Astrocyte (in vitro differentiated cells and primary cell): ENCODE measurements around the gene TMEM127. TPM values are rescaled to one million over a fixed set of nuclear protein-coding genes. Genes with fewer than 3 reads are reported as not detected.

Experiments used
- DNase-seq: peaks from one replicate; pipeline ENCODE4 v3.0.0-alpha.2; 2010; ENCODE audit warnings: low read depth
- FAIRE-seq: peaks from 2 replicates; lab custom pipeline; 2011; peaks lifted over from hg19 to GRCh38; lab: Jason Lieb, UNC
- H2AFZ ChIP-seq: 2 replicates; pipeline ENCODE4 v1.6.0; 2012; ENCODE audit warnings: low read depth, low read length, inconsistent platforms
- H3K27ac ChIP-seq: 2 replicates; pipeline ENCODE4 v1.5.1; 2011; ENCODE audit warnings: low read depth, low read length, inconsistent platforms
- H3K27me3 ChIP-seq: 2 replicates; pipeline ENCODE4 v1.6.0; 2011; ENCODE audit warnings: low read length, inconsistent platforms; ENCODE audit not compliant: insufficient read depth
- H3K36me3 ChIP-seq: 2 replicates; pipeline ENCODE4 v1.5.1; 2011; ENCODE audit warnings: low read length, inconsistent platforms; ENCODE audit not compliant: insufficient read depth
- H3K4me1 ChIP-seq: 2 replicates; pipeline ENCODE4 v1.5.1; 2011; ENCODE audit warnings: low read length, inconsistent platforms; ENCODE audit not compliant: insufficient read depth
- H3K4me2 ChIP-seq: 2 replicates; pipeline ENCODE4 v1.6.0; 2012; ENCODE audit warnings: low read length, inconsistent platforms
- H3K4me3 ChIP-seq: 2 replicates; pipeline ENCODE4 v1.5.1; 2011; ENCODE audit warnings: low read depth, mild to moderate bottlenecking, low read length, inconsistent platforms; ENCODE audit not compliant: insufficient read depth
- H3K79me2 ChIP-seq: 2 replicates; pipeline ENCODE4 v1.6.0; 2012; ENCODE audit warnings: mild to moderate bottlenecking, low read length, inconsistent platforms; ENCODE audit not compliant: insufficient read depth
- H3K9ac ChIP-seq: 2 replicates; pipeline ENCODE4 v1.6.0; 2012; ENCODE audit warnings: mild to moderate bottlenecking, low read length, inconsistent platforms
- H3K9me3 ChIP-seq: 2 replicates; pipeline ENCODE4 v1.5.1; 2012; ENCODE audit warnings: low read depth, mild to moderate bottlenecking, low read length, inconsistent platforms; ENCODE audit not compliant: insufficient read depth
- H4K20me1 ChIP-seq: 2 replicates; pipeline ENCODE4 v1.6.0; 2012; ENCODE audit warnings: low read length, inconsistent platforms; ENCODE audit not compliant: insufficient read depth
- H3K27ac Mint-ChIP-seq: one replicate; pipeline ENCODE4 v1.8.0; 2021; ENCODE audit warnings: mild to moderate bottlenecking, mixed read lengths; ENCODE audit not compliant: unreplicated experiment
- H3K27me3 Mint-ChIP-seq: one replicate; pipeline ENCODE4 v1.8.0; 2021; ENCODE audit warnings: low read depth, mixed read lengths; ENCODE audit not compliant: unreplicated experiment
- H3K36me3 Mint-ChIP-seq: one replicate; pipeline ENCODE4 v1.8.0; 2021; ENCODE audit warnings: low read depth, mixed read lengths; ENCODE audit not compliant: unreplicated experiment
- H3K4me1 Mint-ChIP-seq: one replicate; pipeline ENCODE4 v1.8.0; 2021; ENCODE audit warnings: low read depth, mixed read lengths; ENCODE audit not compliant: unreplicated experiment
- H3K4me3 Mint-ChIP-seq: one replicate; pipeline ENCODE4 v1.8.0; 2021; ENCODE audit warnings: mild to moderate bottlenecking, moderate library complexity, mixed read lengths; ENCODE audit not compliant: unreplicated experiment
- H3K9me3 Mint-ChIP-seq: one replicate; pipeline ENCODE4 v1.8.0; 2021; ENCODE audit warnings: mild to moderate bottlenecking, mixed read lengths; ENCODE audit not compliant: unreplicated experiment
- CTCF ChIP-seq: IDR thresholded peaks from 2 replicates; pipeline ENCODE4 v1.5.1; 2011; ENCODE audit warnings: low read depth, mild to moderate bottlenecking, inconsistent platforms, low read length, moderate library complexity; ENCODE audit not compliant: insufficient read depth
- EZH2 ChIP-seq: IDR thresholded peaks from 2 replicates; pipeline ENCODE4 v1.6.1; 2012; ENCODE audit warnings: mild to moderate bottlenecking, low read length, inconsistent platforms; ENCODE audit not compliant: insufficient read depth
- total RNA-seq: library from RNA; stranded (reverse); gene quantifications from 2 replicates; pipeline ENCODE4 v1.2.1, GENCODE V29; 2021

TMEM127 gene
- total RNA-seq, 1 donor from 2014 or later, result 41.7 TPM

GRCh38 chr2:96207774-96208142 is 58.0 kb downstream of the TMEM127 start:
- H2AFZ ChIP-seq, result peak overlapping the region; percentile 93
- FAIRE-seq (no peak), DNase-seq (no peak)
- no peaks in the 10 kb centered on the region for H3K9me3 ChIP-seq
- peak overlapping the region; percentile 91 for H3K4me2 ChIP-seq
- Mint-ChIP-seq H3K4me1 (peaks cover 27% of the 10 kb centered on the region), H3K9me3 (no peaks in the 10 kb centered on the region), H3K4me3 (peak overlapping the region; percentile 98), H3K27ac (peak overlapping the region; percentile 94), H3K27me3 (no peaks in the 10 kb centered on the region), H3K36me3 (peaks cover 4% of the 10 kb centered on the region)
- H3K36me3 ChIP-seq, result no peaks in the 10 kb centered on the region
- peaks cover 51% of the 10 kb centered on the region for H4K20me1 ChIP-seq
- H3K9ac ChIP-seq, result peak overlapping the region; percentile 90
- TF ChIP-seq EZH2, result no peak
- no peak for TF ChIP-seq CTCF
- peak overlapping the region; percentile 84 for H3K27ac ChIP-seq
- H3K79me2 ChIP-seq, result peaks cover 73% of the 10 kb centered on the region
- H3K27me3 ChIP-seq, result no peaks in the 10 kb centered on the region
- H3K4me3 ChIP-seq, result peak overlapping the region; percentile 88
- H3K4me1 ChIP-seq, result peaks cover 34% of the 10 kb centered on the region

DNA sequence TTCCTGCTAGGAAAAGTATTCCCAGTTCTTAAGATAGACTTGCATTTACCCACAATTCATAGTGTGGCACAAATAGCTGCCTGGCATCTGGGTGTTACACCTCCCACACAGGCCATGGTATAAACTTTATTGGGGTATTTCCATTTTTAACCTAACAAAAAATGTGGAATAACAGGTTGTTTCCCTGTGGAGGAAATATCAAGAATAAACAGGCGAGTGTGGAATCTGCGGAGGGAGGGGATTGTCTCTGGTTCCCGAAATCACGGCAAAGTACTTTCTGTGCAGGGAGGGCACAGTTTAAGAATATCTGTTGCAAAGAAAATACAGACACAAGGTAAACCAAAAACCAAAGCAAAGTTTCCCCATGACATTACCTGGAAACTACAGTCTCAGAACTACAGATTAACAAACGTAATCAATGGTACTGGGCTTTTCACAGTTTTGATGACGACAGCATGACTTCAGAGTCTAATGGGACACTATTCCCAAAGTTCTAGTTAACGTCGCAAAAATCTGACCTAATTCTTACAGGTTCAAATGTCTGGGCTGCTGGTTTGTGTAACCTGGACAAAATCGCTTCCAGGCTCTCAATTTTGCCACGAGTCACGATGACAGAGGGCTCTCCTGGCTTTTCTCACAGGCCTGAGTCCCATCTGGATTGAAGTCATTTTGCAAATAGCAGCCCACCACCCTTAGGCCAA is 58.6 kb downstream of the TMEM127 start:
- no peak for DNase-seq
- no peaks in the 10 kb centered on the region for H3K27me3 Mint-ChIP-seq
- peak overlapping the region; percentile 88 for H3K4me3 ChIP-seq
- no peak overlapping the region for H2AFZ ChIP-seq
- peak overlapping the region; percentile 84 for H3K27ac ChIP-seq
- H3K36me3 Mint-ChIP-seq, result peaks cover 4% of the 10 kb centered on the region
- FAIRE-seq, result no peak
- peak overlapping the region; percentile 91 for H3K4me2 ChIP-seq
- no peaks in the 10 kb centered on the region for H3K36me3 ChIP-seq
- TF ChIP-seq EZH2, result no peak
- no peaks in the 10 kb centered on the region for H3K9me3 ChIP-seq
- H3K9ac ChIP-seq, result peak overlapping the region; percentile 90
- peak overlapping the region; percentile 98 for H3K4me3 Mint-ChIP-seq
- H3K9me3 Mint-ChIP-seq, result no peaks in the 10 kb centered on the region
- H3K4me1 Mint-ChIP-seq, result peaks cover 31% of the 10 kb centered on the region
- peaks cover 34% of the 10 kb centered on the region for H3K4me1 ChIP-seq
- peaks cover 56% of the 10 kb centered on the region for H4K20me1 ChIP-seq
- H3K27me3 ChIP-seq, result no peaks in the 10 kb centered on the region
- H3K79me2 ChIP-seq, result peaks cover 79% of the 10 kb centered on the region
- peak overlapping the region; percentile 94 for H3K27ac Mint-ChIP-seq

- no peaks in the 10 kb centered on the region for H3K27me3 Mint-ChIP-seq
- Histone ChIP-seq H2AFZ (no peak overlapping the region), H3K4me1 (peaks cover 34% of the 10 kb centered on the region), H3K4me3 (peak overlapping the region; percentile 19), H3K27me3 (no peaks in the 10 kb centered on the region), H3K36me3 (no peaks in the 10 kb centered on the region), H3K4me2 (peak overlapping the region; percentile 61), H3K27ac (no peak overlapping the region), H3K9ac (peak overlapping the region; percentile 6), H3K9me3 (no peaks in the 10 kb centered on the region), H4K20me1 (peaks cover 69% of the 10 kb centered on the region), H3K79me2 (peaks cover 92% of the 10 kb centered on the region)
- H3K4me1 Mint-ChIP-seq, result peaks cover 35% of the 10 kb centered on the region
- peak; percentile 59 for DNase-seq
- H3K9me3 Mint-ChIP-seq, result no peaks in the 10 kb centered on the region
- H3K4me3 Mint-ChIP-seq, result peak overlapping the region; percentile 71
- peak; percentile 5 for FAIRE-seq
- peaks cover 4% of the 10 kb centered on the region for H3K36me3 Mint-ChIP-seq
- TF ChIP-seq EZH2 (no peak), CTCF (no peak)
- no peak overlapping the region for H3K27ac Mint-ChIP-seq
These were observed 59.9 kb downstream of the TMEM127 start for GRCh38 chr2:96205888-96206287.
